Neuron (in vitro differentiated cells): ENCODE measurements around the gene MSRB2.

Experiments used
- H2AFZ ChIP-seq: one replicate; pipeline ENCODE4 v1.6.1; 2013; ENCODE audit warnings: low read depth, mild to moderate bottlenecking, inconsistent platforms, low read length, moderate library complexity
- H3K27me3 ChIP-seq: one replicate; pipeline ENCODE4 v1.6.1; 2013; ENCODE audit warnings: low read length; ENCODE audit not compliant: insufficient read depth
- H3K36me3 ChIP-seq: one replicate; pipeline ENCODE4 v1.6.1; 2013; ENCODE audit warnings: low read length; ENCODE audit not compliant: insufficient read depth
- H3K4me1 ChIP-seq: one replicate; pipeline ENCODE4 v1.6.1; 2013; ENCODE audit warnings: low read length; ENCODE audit not compliant: insufficient read depth
- H3K4me3 ChIP-seq: 2 replicates; pipeline ENCODE4 v1.5.1; 2013; ENCODE audit warnings: mild to moderate bottlenecking, low read length, moderate library complexity
- H3K9me3 ChIP-seq: one replicate; pipeline ENCODE4 v1.6.1; 2013; ENCODE audit warnings: low read length

MSRB2 gene

GRCh38 chr10:23110722-23111516 is 15.5 kb downstream of the MSRB2 start:
- no peak overlapping the region for H2AFZ ChIP-seq
- no peaks in the 10 kb centered on the region for H3K27me3 ChIP-seq
- H3K4me1 ChIP-seq: peaks cover 11% of the 10 kb centered on the region
- no peaks in the 10 kb centered on the region for H3K9me3 ChIP-seq
- H3K4me3 ChIP-seq: no peak overlapping the region
- peaks cover 72% of the 10 kb centered on the region for H3K36me3 ChIP-seq

- H3K36me3 ChIP-seq: peaks cover 74% of the 10 kb centered on the region
- no peaks in the 10 kb centered on the region for H3K9me3 ChIP-seq
- H3K27me3 ChIP-seq: no peaks in the 10 kb centered on the region
- no peak overlapping the region for H2AFZ ChIP-seq
- peaks cover 3% of the 10 kb centered on the region for H3K4me1 ChIP-seq
- no peak overlapping the region for H3K4me3 ChIP-seq
These were observed 16.3 kb downstream of the MSRB2 start for GRCh38 chr10:23111517-23112286.

GRCh38 chr10:23114228-23114850 is 19.0 kb downstream of the MSRB2 start:
- H3K36me3 ChIP-seq: peaks cover 77% of the 10 kb centered on the region
- H3K4me3 ChIP-seq: no peak overlapping the region
- no peaks in the 10 kb centered on the region for H3K9me3 ChIP-seq
- no peak overlapping the region for H2AFZ ChIP-seq
- no peaks in the 10 kb centered on the region for H3K27me3 ChIP-seq
- no peaks in the 10 kb centered on the region for H3K4me1 ChIP-seq

GRCh38 chr10:23116486-23117205 is 21.3 kb downstream of the MSRB2 start:
- H3K4me3 ChIP-seq: no peak overlapping the region
- no peak overlapping the region for H2AFZ ChIP-seq
- no peaks in the 10 kb centered on the region for H3K27me3 ChIP-seq
- peaks cover 74% of the 10 kb centered on the region for H3K36me3 ChIP-seq
- no peaks in the 10 kb centered on the region for H3K4me1 ChIP-seq
- no peaks in the 10 kb centered on the region for H3K9me3 ChIP-seq

- H3K36me3 ChIP-seq: peaks cover 44% of the 10 kb centered on the region
- H3K27me3 ChIP-seq: no peaks in the 10 kb centered on the region
- H2AFZ ChIP-seq: no peak overlapping the region
- no peaks in the 10 kb centered on the region for H3K9me3 ChIP-seq
- H3K4me1 ChIP-seq: no peaks in the 10 kb centered on the region
- no peak overlapping the region for H3K4me3 ChIP-seq
These were observed 24.9 kb downstream of the MSRB2 start for GRCh38 chr10:23120001-23120934.

GRCh38 chr10:23121135-23121534 is 25.8 kb downstream of the MSRB2 start:
- no peak overlapping the region for H2AFZ ChIP-seq
- no peak overlapping the region for H3K4me3 ChIP-seq
- H3K36me3 ChIP-seq: peaks cover 39% of the 10 kb centered on the region
- no peaks in the 10 kb centered on the region for H3K4me1 ChIP-seq
- no peaks in the 10 kb centered on the region for H3K9me3 ChIP-seq
- no peaks in the 10 kb centered on the region for H3K27me3 ChIP-seq

- H3K36me3 ChIP-seq: no peaks in the 10 kb centered on the region
- no peaks in the 10 kb centered on the region for H3K9me3 ChIP-seq
- no peak overlapping the region for H2AFZ ChIP-seq
- H3K27me3 ChIP-seq: no peaks in the 10 kb centered on the region
- H3K4me1 ChIP-seq: no peaks in the 10 kb centered on the region
- no peak overlapping the region for H3K4me3 ChIP-seq
These were observed 41.1 kb downstream of the MSRB2 start for GRCh38 chr10:23136462-23136861.

- no peak overlapping the region for H2AFZ ChIP-seq
These were observed 44.3 kb downstream of the MSRB2 start for GRCh38 chr10:23139677-23140076.

GRCh38 chr10:23141995-23142394 is 46.6 kb downstream of the MSRB2 start:
- H3K4me1 ChIP-seq: no peaks in the 10 kb centered on the region
- H3K9me3 ChIP-seq: no peaks in the 10 kb centered on the region
- no peaks in the 10 kb centered on the region for H3K27me3 ChIP-seq
- no peaks in the 10 kb centered on the region for H3K36me3 ChIP-seq
- H2AFZ ChIP-seq: no peak overlapping the region
- H3K4me3 ChIP-seq: no peak overlapping the region

More at GRCh38 chr10:23139677-23140076, 44.3 kb downstream of the MSRB2 start:
- Histone ChIP-seq H3K4me1 (no peaks in the 10 kb centered on the region), H3K36me3 (no peaks in the 10 kb centered on the region), H3K27me3 (no peaks in the 10 kb centered on the region), H3K4me3 (no peak overlapping the region), H3K9me3 (no peaks in the 10 kb centered on the region)

- Histone ChIP-seq H3K36me3 (no peaks in the 10 kb centered on the region), H3K4me3 (no peak overlapping the region), H3K9me3 (peaks cover 2% of the 10 kb centered on the region), H3K27me3 (no peaks in the 10 kb centered on the region), H2AFZ (no peak overlapping the region), H3K4me1 (no peaks in the 10 kb centered on the region)
These were observed 50.9 kb downstream of the MSRB2 start for GRCh38 chr10:23146258-23146657.

- H3K9me3 ChIP-seq: peaks cover 2% of the 10 kb centered on the region
- H3K36me3 ChIP-seq: no peaks in the 10 kb centered on the region
- H3K27me3 ChIP-seq: no peaks in the 10 kb centered on the region
- no peaks in the 10 kb centered on the region for H3K4me1 ChIP-seq
- H2AFZ ChIP-seq: no peak overlapping the region
- H3K4me3 ChIP-seq: no peak overlapping the region
These were observed 51.7 kb downstream of the MSRB2 start for GRCh38 chr10:23147035-23147434.

GRCh38 chr10:23148214-23148613 is 52.8 kb downstream of the MSRB2 start:
- H3K27me3 ChIP-seq: no peaks in the 10 kb centered on the region
- no peak overlapping the region for H3K4me3 ChIP-seq
- no peaks in the 10 kb centered on the region for H3K4me1 ChIP-seq
- H2AFZ ChIP-seq: no peak overlapping the region
- no peaks in the 10 kb centered on the region for H3K36me3 ChIP-seq
- peaks cover 2% of the 10 kb centered on the region for H3K9me3 ChIP-seq
